Activated T-helper 1 cell treated with anti-CD3 and anti-CD28 coated beads, Interleukin-2, amount 50 U/mL, for 16 hours (primary cell): ENCODE measurements around the gene ELOVL5.

ENCODE experiments used
- DNase-seq, 2 donors: peaks; one replicate each; pipeline ENCODE4 v3.0.0-alpha.2; 2020; ENCODE audit warnings: low read depth in 1 of 2, low spot score in 1 of 2

The ELOVL5 gene

GRCh38 chr6:53244399-53244931 lies 104.3 kb downstream of the ELOVL5 start:
- DNase-seq: no peak

DNA sequence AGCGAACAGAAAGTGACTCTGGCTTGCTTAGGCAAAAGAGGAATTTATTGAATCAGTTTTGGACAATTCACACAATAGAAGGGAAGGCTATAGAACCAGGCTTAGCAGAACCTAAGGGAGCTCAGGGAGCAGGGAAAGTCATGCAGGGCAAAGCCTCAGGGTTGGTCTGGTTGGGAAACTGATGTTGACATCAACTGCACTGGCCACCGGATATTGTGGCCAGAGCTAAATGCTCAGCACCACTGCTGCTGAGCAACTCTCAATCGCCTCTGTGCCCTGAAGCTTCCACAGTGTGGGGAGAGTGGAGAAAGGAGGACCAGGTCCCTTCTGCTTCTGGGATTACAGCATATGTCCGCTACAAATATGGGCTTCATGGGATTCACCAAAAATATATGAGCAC lies 106.8 kb downstream of the ELOVL5 start:
- no peak for DNase-seq

DNA sequence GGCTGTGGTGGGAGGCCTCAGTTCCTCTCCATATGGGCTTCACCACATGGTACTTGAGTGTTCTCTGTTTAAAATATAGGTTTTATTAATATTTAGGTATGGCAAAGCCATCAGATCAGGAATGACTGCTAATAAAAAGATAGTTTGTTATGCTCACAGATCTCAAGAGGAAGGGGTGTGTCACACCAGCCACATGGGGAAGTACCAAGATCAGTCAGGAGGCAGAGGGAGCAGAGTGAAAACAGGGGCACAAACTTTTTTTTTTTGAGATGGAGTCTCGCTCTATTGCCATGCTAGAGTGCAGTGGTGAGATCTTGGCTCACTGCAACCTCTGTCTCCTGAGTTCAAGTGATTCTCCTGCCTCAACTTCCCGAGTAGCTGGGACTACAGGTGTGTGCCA lies 108.0 kb downstream of the ELOVL5 start:
- no peak for DNase-seq

GRCh38 chr6:53240139-53240538 lies 108.6 kb downstream of the ELOVL5 start:
- no peak for DNase-seq

- DNase-seq: no peak
These were observed 109.2 kb downstream of the ELOVL5 start for GRCh38 chr6:53239526-53239925.

DNA sequence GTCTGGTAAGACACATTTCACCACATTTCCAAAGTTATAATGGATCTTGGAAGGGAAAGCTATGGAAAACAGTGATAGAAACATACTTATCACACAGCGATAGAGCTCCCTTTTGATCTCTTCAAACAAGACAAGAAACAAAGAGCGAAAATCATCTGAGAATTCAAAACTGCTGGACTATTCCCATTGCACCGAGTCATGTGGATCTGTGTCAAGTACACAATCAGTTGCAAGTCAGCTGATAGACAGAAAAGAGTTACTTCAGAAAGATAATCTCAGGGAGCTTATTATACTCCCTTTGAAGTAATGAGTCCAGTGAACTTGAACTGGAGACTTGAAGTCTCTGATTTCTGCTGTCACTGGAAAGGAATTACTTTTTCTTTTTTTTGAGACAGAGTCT lies 110.4 kb downstream of the ELOVL5 start:
- no peak for DNase-seq

DNA sequence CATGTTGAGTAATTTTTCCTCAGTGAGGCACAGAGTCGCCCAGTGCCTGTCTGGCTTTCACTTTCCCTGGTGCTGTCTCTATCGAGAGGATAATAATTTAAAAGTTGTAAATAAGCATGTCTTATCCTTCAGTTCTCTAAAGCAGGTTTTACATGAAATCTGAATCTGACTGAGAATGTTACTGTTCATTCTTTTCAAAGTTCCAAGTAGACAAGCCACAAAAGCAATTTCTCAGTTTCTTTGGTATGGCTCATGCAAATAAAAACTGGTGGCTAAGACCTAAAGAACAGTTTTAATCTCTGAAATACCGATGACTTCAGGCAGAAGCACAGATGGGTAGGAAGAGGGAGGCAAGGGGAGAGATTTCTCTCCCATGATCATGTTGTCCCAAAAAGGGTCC lies 112.5 kb downstream of the ELOVL5 start:
- no peak for DNase-seq

- DNase-seq: no peak
These were observed 113.2 kb downstream of the ELOVL5 start for GRCh38 chr6:53235508-53235907.

GRCh38 chr6:53233309-53233708 lies 115.4 kb downstream of the ELOVL5 start:
- no peak for DNase-seq

DNA sequence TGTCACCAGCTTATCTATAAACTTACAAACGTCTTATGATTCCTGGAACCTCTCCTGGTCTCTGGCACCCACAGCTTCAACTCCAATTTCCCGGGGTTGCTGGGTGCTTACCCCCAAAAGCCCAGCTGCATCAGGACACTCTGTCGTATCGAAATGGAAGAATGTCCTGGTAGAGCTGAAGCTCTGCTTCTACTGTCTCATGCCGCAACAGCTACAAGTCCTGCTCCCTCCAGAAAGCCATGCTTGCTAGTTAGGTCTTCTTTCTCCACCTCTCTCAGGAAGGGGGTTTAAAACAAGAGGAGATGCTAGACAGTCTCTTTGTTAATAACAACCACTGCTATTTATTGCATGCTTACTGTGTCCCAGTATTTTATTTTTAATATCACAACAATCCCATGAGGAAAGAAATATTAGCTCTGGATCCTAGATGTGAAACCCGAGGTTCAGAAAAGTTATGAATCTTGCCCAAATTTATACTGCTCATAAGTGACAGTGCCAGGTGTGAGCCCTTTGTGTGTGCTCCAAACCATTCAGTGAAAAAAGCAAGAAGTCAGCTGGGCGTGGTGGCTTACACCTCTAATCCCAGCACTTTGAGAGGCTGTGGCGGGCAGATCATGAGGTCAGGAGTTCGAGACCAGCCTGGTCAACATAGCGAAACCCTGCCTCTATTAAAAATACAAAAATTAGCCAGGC lies 117.8 kb downstream of the ELOVL5 start:
- no peak for DNase-seq

- DNase-seq: no peak
These were observed 120.9 kb downstream of the ELOVL5 start for GRCh38 chr6:53227847-53228246.

- no peak for DNase-seq
These were observed 128.1 kb downstream of the ELOVL5 start for GRCh38 chr6:53220605-53221004.
